ENCODE results near the gene IFNGR1. TPM values are rescaled to one million over a fixed set of nuclear protein-coding genes. Genes with fewer than 3 reads are reported as not detected.
"Not testable (repeated sequence)": the region's sequence is repeated elsewhere in the genome, so short reads cannot be mapped to it uniquely, and the experiment has no call there.

Gene IFNGR1
- total RNA-seq, 1 donor from 2014 or later, result 60.5 TPM

DNA sequence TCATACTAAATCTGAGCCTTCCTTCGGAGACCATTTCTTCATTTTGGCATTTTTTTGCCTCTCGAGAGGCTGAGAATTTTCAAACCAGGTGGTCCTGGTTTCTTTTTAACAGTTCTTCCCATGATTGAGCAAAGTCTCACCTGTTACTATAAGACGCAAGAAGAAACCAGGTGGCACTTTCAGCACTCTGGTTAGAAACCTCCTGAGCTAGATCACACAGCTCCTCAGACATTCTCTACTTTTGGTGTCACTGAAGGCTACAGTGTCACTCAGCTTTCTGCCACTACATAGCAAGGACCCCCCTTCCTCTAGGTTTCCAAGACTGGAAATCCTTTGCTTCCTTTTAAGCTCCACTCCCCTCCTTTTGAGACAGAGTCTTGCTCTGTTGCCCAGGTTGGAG, 7.3 kb downstream of the IFNGR1 start:
- intact Hi-C loops (cut with micrococcal nuclease), result no loop called here
- ATAC-seq (ENCODE audit: low read depth), result no peak
- CTCF ChIA-PET, result interaction anchor here (1.0 to 1.1 kb wide), 2 partner anchors 28 to 116 kb away, joined by 3 read pairs; no protein-coding TSS in a partner anchor
- peak overlapping the region; percentile 54 for H3K27ac Mint-ChIP-seq
- peaks cover 58% of the 10 kb centered on the region for H3K36me3 Mint-ChIP-seq (ENCODE audit: low read depth)
- no peaks in the 10 kb centered on the region for H3K27me3 Mint-ChIP-seq
- H3K9me3 Mint-ChIP-seq, result peaks cover 15% of the 10 kb centered on the region
- H3K4me1 Mint-ChIP-seq, result peaks cover 83% of the 10 kb centered on the region
- TF ChIP-seq, protein P1, sequence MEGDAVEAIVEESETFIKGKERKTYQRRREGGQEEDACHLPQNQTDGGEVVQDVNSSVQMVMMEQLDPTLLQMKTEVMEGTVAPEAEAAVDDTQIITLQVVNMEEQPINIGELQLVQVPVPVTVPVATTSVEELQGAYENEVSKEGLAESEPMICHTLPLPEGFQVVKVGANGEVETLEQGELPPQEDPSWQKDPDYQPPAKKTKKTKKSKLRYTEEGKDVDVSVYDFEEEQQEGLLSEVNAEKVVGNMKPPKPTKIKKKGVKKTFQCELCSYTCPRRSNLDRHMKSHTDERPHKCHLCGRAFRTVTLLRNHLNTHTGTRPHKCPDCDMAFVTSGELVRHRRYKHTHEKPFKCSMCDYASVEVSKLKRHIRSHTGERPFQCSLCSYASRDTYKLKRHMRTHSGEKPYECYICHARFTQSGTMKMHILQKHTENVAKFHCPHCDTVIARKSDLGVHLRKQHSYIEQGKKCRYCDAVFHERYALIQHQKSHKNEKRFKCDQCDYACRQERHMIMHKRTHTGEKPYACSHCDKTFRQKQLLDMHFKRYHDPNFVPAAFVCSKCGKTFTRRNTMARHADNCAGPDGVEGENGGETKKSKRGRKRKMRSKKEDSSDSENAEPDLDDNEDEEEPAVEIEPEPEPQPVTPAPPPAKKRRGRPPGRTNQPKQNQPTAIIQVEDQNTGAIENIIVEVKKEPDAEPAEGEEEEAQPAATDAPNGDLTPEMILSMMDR (IDR thresholded peaks at IDR 0.05), result no peak
- POLR2A ChIA-PET, result interaction anchor here (0.5 to 0.7 kb wide), 3 partner anchors 10 to 1866 kb away, joined by 3 to 4 read pairs (median 3); no protein-coding TSS in a partner anchor
- H3K4me3 Mint-ChIP-seq, result no peak overlapping the region
- no peak for DNase-seq

DNA sequence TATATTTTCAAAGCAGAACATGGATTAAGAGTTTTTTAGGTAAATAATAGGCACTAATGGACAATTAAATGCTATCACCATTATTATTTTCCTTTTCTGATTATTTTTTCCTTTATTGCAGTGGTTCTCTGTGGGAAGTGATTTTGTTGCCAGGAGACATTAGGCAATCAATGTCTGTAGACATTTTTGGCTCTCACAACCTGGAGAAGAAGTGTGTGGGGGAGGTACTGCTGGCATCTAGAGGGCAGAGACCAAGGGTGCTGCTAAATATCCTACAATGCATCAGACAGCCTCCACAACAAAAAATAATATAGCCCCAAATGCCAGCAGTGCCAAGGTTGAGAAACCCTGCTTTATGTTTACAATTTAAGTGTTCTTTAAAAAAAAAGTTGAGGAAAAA, 8.3 kb downstream of the IFNGR1 start:
- Mint-ChIP-seq H3K4me3 (no peak overlapping the region), H3K36me3 (ENCODE audit: low read depth) (peaks cover 66% of the 10 kb centered on the region), H3K27me3 (no peaks in the 10 kb centered on the region), H3K9me3 (peaks cover 15% of the 10 kb centered on the region), H3K27ac (peak overlapping the region; percentile 54), H3K4me1 (peaks cover 83% of the 10 kb centered on the region)
- CTCF ChIA-PET, result no interaction called here
- TF ChIP-seq, protein P1 (IDR thresholded peaks at IDR 0.05), result no peak
- no peak for ATAC-seq (ENCODE audit: low read depth)
- intact Hi-C loops (cut with micrococcal nuclease), result no loop called here
- POLR2A ChIA-PET, result no interaction called here
- no peak for DNase-seq

GRCh38 chr6:137208279-137208678, 10.9 kb downstream of the IFNGR1 start:
- no peak for DNase-seq
- H3K27me3 Mint-ChIP-seq, result no peaks in the 10 kb centered on the region
- H3K9me3 Mint-ChIP-seq, result peaks cover 15% of the 10 kb centered on the region
- H3K27ac Mint-ChIP-seq, result no peak overlapping the region
- ATAC-seq (ENCODE audit: low read depth), result no peak
- ChIA-PET POLR2A (interaction anchor here (1.0 to 1.2 kb wide), 2 partner anchors 9 to 14 kb away, joined by 4 to 6 read pairs; no protein-coding TSS in a partner anchor), CTCF (interaction anchor here (1.0 kb wide), 1 partner anchor 114 kb away, joined by 4 read pairs; no protein-coding TSS in a partner anchor)
- intact Hi-C loops (cut with micrococcal nuclease), result no loop called here
- H3K36me3 Mint-ChIP-seq (ENCODE audit: low read depth), result peaks cover 80% of the 10 kb centered on the region
- peak overlapping the region; percentile 32 for H3K4me3 Mint-ChIP-seq
- TF ChIP-seq, protein P1 (IDR thresholded peaks at IDR 0.05), result no peak
- H3K4me1 Mint-ChIP-seq, result peaks cover 69% of the 10 kb centered on the region

GRCh38 chr6:137207457-137207856, 11.7 kb downstream of the IFNGR1 start:
- peak overlapping the region; percentile 32 for H3K27ac Mint-ChIP-seq
- peak overlapping the region; percentile 3 for H3K4me3 Mint-ChIP-seq
- POLR2A ChIA-PET, result interaction anchor here (1.2 kb wide), 1 partner anchor 10 kb away, joined by 4 read pairs; no protein-coding TSS in a partner anchor
- peaks cover 82% of the 10 kb centered on the region for H3K36me3 Mint-ChIP-seq (ENCODE audit: low read depth)
- CTCF ChIA-PET; H3K27me3 Mint-ChIP-seq; ATAC-seq (ENCODE audit: low read depth); intact Hi-C loops (cut with micrococcal nuclease); DNase-seq: not testable (repeated sequence)
- H3K4me1 Mint-ChIP-seq, result peaks cover 64% of the 10 kb centered on the region
- peaks cover 15% of the 10 kb centered on the region for H3K9me3 Mint-ChIP-seq

DNA sequence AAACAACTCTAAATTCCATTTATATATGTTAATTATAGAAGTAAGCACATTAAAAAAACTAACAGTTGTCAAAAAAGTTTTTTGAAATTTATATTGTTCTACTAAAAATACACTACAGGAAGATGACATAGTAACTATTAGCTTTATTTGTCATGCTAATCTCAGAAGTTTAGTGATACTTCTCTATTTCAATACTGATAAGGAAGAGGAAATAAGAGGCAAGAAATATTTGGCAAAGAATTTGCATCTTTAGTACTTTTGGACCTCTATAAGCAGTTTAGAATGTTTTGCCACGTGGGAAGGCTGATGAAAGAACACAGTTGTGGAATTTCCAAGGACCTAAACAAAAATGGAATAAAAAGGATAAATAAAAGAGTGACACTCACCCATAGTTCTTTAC, 12.6 kb downstream of the IFNGR1 start:
- H3K4me3 Mint-ChIP-seq, result no peak overlapping the region
- peaks cover 81% of the 10 kb centered on the region for H3K36me3 Mint-ChIP-seq (ENCODE audit: low read depth)
- ATAC-seq (ENCODE audit: low read depth), result peak; percentile 37
- ChIA-PET POLR2A (interaction anchor here (0.8 to 1.0 kb wide), 3 partner anchors 11 to 112 kb away, joined by 3 read pairs; no protein-coding TSS in a partner anchor), CTCF (interaction anchor here (1.0 kb wide), 1 partner anchor 112 kb away, joined by 5 read pairs; no protein-coding TSS in a partner anchor)
- DNase-seq, result no peak
- peaks cover 15% of the 10 kb centered on the region for H3K9me3 Mint-ChIP-seq
- H3K27ac Mint-ChIP-seq, result peak overlapping the region; percentile 63
- H3K27me3 Mint-ChIP-seq, result no peaks in the 10 kb centered on the region
- TF ChIP-seq, protein P1 (IDR thresholded peaks at IDR 0.05), result no peak
- intact Hi-C loops (cut with micrococcal nuclease), result loop anchor here (1.0 kb wide), 1 partner anchor 12 kb away; no protein-coding TSS in a partner anchor
- peaks cover 60% of the 10 kb centered on the region for H3K4me1 Mint-ChIP-seq

All from activated B cell treated with CpG ODN at 0.5 μM for 24 hours (primary cell).